Motor neuron (in vitro differentiated cells): Measurements from ENCODE around the gene SLMAP. TPM values are rescaled to one million over a fixed set of nuclear protein-coding genes. Genes with fewer than 3 reads are reported as not detected.
"Not testable (repeated sequence)": the region's sequence is repeated elsewhere in the genome, so short reads cannot be mapped to it uniquely, and the experiment has no call there.

Source experiments
- ATAC-seq, 8 experiments: fragments of 200-7000 bp; cut with Tn5 transposase; replicated peaks in 6 of 8; 2 replicates each; pipeline ENCODE4 v1.8.0; 2021; ENCODE audit warnings: mild to moderate bottlenecking in 8 of 8, moderate library complexity in 8 of 8
- H3K27ac ChIP-seq, 2 donors: fragments of 250-450 bp; sonication (Bioruptor Pico); 2 replicates each; pipeline ENCODE4 v1.9.0; 2021; ENCODE audit warnings: antibody characterized with exemption in 2 of 2, mild to moderate bottlenecking in 2 of 2, moderate library complexity in 1 of 2
- H3K4me1 ChIP-seq, 2 donors: fragments of 250-450 bp; sonication (Bioruptor Pico); replicated peaks in 1 of 2; 2 replicates each; pipeline ENCODE4 v1.6.1; 2021; ENCODE audit warnings: antibody characterized with exemption in 2 of 2, mild to moderate bottlenecking in 2 of 2, moderate library complexity in 1 of 2
- H3K4me3 ChIP-seq, 5 donors: fragments of 250-450 bp; sonication (Bioruptor Pico); 2 replicates each; pipeline ENCODE4 v1.9.0; 2021; ENCODE audit warnings: antibody characterized with exemption in 5 of 5, mild to moderate bottlenecking in 5 of 5, moderate library complexity in 4 of 5
- WGBS, 10 experiments: fragments of 450-650 bp; shearing (Covaris generic); methylation state at CpG; one replicate each; pipeline ENCODE4 v1.0.0; 2022; 5-methylcytosine and 5-hydroxymethylcytosine counted together
- in situ Hi-C, 9 experiments: fragments of 400-800 bp; cut with MboI; loops; one replicate each; pipeline ENCODE4 v1.15.0; 2021; ENCODE audit warnings: low sequenced_read_pairs in 9 of 9, low pct_unique_long_range_greater_than_20kb in 2 of 9; ENCODE audit not compliant: unreplicated experiment in 9 of 9
- total RNA-seq, 8 experiments: library from RNA; unstranded; fragments of 300-600 nt; gene quantifications; 2 replicates each; pipeline versions ENCODE4 v1.2.3 to v1.2.4, GENCODE V29; 2022

The SLMAP gene
- total RNA-seq, 8 experiments from 2014 or later = 21.5 to 137 (median 32.8) TPM

DNA sequence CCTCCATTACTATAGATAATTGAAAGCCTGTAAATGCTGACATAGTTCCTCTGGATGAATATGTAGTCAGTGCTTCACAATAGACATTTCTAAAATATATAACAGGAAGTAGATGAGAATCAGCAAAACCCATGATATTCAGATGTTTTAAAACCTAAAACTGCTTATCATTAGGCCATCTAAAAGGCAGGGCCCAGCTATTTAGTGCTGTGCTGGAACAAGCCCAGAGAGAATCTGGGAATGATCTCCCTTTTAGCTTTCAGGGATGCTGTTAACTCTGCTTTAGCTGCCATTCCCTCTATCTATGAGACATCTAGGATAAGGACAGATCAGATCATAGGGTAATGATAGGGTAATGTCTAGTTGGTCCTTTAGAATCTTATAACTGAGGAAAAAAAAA, 106.8 kb downstream of the SLMAP start:
- in situ Hi-C loops = no loop called here
- Histone ChIP-seq H3K4me1 (peaks cover 5 to 9% of the 10 kb centered on the region in 2 donors), H3K4me3 (no peak overlapping the region), H3K27ac (no peak overlapping the region)
- peak in 1 of 8 experiments; percentile 35 for ATAC-seq

DNA sequence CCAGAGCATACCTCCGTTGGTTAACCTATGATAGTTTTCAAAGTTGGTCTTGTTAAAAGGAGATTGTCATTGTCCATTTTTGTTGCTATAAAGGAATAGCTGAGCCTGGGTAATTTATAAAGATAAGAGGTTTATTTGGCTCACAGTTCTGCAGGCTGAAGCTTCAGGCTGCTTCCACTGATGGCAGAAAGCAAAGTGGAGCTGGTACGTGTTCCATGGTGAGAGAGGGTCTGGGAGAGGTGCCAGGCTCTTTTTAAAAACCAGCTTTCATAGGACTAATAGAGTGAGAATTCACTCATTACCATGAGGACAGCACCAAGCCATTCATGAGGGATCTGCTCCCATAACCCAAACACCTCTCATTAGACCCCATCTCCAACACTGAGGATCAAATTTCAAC, 107.3 kb downstream of the SLMAP start:
- ATAC-seq = no peak
- Histone ChIP-seq H3K4me1 (peaks cover 5 to 9% of the 10 kb centered on the region in 2 donors), H3K27ac (no peak overlapping the region), H3K4me3 (no peak overlapping the region)
- WGBS, 10 experiments = 80 to 100% (median 100%) methylated on average over 1 to 2 of the region's 2 CpGs; no CpG with 5 or more reads in 5 of the 10 experiments
- in situ Hi-C loops = no loop called here

DNA sequence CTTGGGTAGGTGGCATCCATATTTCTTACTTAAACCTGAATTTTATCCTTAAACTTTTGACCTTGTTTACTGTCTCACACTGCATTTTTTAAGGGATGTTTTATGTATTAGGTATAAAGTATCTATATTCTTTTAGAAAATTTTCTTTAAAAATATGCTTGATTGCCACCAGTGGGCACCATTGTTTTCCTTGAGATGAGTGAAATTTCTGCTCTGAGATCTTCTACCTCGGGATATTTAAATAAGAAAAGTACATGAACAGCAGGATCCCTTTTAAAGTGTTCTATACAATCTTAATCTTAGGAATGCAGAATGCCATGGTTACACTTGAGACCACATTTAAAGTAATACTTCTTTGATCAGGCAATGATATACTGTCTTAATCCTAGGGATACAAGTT, 108.7 kb downstream of the SLMAP start:
- peak in 3 of 8 experiments; percentile 19 to 48 (median 46) for ATAC-seq
- Histone ChIP-seq H3K4me1 (peaks cover 5 to 9% of the 10 kb centered on the region in 2 donors), H3K4me3 (no peak overlapping the region), H3K27ac (no peak overlapping the region)
- in situ Hi-C loops = no loop called here
- 0 to 70% (median 16%) methylated on average over 1 of the region's 1 CpG; no CpG with 5 or more reads in 2 of the 10 experiments for WGBS, 10 experiments

DNA sequence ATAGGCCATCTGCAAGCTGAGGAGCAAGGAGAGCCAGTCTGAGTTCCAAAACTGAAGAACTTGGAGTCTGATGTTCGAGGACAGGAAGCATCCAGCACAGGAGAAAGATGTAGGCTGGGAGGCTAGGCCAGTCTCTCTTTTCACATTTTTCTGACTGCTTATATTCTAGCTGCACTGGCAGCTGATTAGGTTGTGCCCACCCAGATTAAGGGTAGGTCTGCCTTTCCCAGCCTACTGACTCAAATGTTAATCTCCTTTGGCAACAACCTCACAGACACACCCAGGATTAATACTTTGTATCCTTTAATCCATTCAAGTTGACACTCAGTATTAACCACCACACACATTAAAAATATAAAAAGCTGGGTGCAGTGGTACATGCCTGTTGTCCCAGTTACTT, 113.0 kb downstream of the SLMAP start:
- H3K4me1 ChIP-seq, ATAC-seq, in situ Hi-C loops, H3K4me3 ChIP-seq, H3K27ac ChIP-seq: not testable (repeated sequence)
- WGBS, 10 experiments = 100% methylated on average over 1 of the region's 1 CpG; no CpG with 5 or more reads in 9 of the 10 experiments

DNA sequence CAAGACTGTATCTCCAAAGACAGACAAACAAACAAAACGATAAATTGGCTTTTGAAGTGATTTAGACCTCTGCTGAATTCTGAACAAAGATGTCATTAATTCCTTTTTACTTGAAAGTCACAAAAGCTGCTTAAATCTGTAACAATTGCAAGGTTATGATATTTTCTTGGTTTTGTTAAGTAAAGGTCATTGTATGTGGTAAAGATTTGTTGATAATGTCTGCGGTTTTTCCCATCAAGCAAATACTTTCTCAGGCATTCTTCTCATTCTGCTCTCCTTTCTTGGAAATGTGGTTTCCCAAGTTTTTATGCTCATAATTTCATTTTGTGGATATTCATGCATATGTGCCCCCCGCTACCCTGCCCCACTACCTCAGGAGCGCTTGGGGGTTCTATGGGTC, 116.5 kb downstream of the SLMAP start:
- H3K4me3 ChIP-seq = no peak overlapping the region
- H3K27ac ChIP-seq = no peak overlapping the region
- 67 to 100% (median 94%) methylated on average over 1 to 4 of the region's 4 CpGs; no CpG with 5 or more reads in 1 of the 10 experiments for WGBS, 10 experiments
- no peak for ATAC-seq
- H3K4me1 ChIP-seq = no peaks in the 10 kb centered on the region
- in situ Hi-C loops = no loop called here

DNA sequence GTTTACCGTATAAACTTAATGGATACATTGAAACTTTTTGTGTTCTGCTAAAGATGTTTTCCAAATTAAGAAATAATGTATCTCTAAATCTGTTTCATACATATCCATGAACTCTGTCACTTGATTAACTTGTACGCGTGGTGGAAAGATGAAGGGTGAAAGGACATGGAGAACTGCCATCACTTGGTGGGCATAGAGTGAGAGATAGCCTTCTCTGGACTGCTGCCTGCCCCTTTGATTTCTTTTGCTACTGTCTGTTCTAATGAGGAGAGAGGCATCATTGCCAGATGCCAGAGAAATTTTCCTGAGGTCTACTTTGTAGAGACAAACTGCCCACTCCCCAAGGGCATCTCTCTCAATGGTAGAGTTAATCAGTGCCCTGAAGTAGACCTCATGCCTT, 120.5 kb downstream of the SLMAP start:
- WGBS, 10 experiments = 60 to 100% (median 89%) methylated on average over 1 to 3 of the region's 3 CpGs; no CpG with 5 or more reads in 3 of the 10 experiments
- Histone ChIP-seq H3K4me1 (no peaks in the 10 kb centered on the region), H3K27ac (no peak overlapping the region), H3K4me3 (no peak overlapping the region)
- ATAC-seq = no peak
- in situ Hi-C loops = no loop called here

DNA sequence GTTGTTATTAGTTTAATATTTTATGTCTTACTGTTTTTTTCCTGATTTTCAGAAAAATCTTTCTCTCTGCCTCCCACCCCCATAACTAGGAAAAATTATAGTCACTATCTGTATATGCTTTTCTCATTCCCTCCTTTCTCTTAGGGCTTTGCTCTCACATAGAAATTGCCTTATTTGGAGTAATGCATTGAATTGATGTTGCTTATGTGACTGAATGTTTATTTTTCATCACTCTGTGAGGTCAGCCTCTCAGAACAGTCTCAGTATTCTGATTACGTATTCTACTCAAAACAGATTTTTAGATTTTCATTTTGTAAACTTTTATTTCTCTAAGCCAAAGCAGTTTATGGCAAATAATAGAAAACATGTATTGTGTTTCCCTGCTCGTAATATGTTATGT, 121.0 kb downstream of the SLMAP start:
- in situ Hi-C loops = no loop called here
- WGBS, 10 experiments = 88 to 100% (median 100%) methylated on average over 1 to 2 of the region's 2 CpGs
- H3K4me3 ChIP-seq = no peak overlapping the region
- no peak overlapping the region for H3K27ac ChIP-seq
- peak in 1 of 8 experiments; percentile 51 for ATAC-seq
- no peaks in the 10 kb centered on the region for H3K4me1 ChIP-seq

DNA sequence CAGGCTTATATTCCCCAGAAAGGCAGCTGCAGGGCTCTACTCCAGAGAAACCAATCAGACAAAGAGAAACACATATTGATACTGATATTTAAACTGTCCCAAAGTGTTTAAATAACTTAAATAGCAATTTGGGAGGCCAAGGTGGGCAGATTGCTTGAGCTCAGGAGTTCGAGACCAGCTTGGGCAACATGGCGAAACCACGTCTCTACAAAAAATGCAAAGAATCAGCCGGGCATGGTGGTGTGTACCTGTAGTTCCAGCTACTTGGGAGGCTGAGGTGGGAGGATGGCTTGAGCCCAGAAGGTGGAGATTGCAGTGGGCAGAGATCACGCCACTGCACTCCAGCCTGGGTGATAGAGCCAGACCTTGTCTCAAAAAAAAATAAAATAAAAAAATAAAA, 128.3 kb downstream of the SLMAP start:
- ATAC-seq, in situ Hi-C loops, H3K27ac ChIP-seq, H3K4me3 ChIP-seq, H3K4me1 ChIP-seq: not testable (repeated sequence)
- WGBS, 10 experiments = 93 to 100% (median 97%) methylated on average over 2 to 5 of the region's 5 CpGs; no CpG with 5 or more reads in 4 of the 10 experiments

DNA sequence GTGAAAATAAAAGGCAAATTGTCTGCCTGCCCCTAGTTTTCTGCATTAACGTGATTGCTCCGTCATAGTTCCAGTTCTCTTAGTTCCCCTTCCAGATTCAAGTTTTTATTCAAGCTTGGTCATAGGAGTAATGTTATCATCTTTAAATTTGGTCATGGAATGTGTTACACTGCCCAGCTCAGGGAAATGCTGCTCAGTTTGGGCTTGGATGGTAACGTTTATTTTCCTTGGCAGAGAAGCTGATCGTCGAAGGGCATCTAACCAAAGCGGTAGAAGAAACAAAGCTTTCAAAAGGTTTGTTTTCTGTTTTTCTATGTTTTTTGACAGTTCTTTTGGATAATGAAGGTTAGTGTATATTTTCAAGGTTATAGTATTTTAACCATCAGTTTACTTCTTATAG, 133.7 kb downstream of the SLMAP start:
- 50 to 100% (median 92%) methylated on average over 1 to 6 of the region's 6 CpGs for WGBS, 10 experiments
- in situ Hi-C loops = no loop called here
- no peak overlapping the region for H3K4me3 ChIP-seq
- H3K4me1 ChIP-seq = no peaks in the 10 kb centered on the region
- no peak overlapping the region for H3K27ac ChIP-seq
- ATAC-seq = no peak

DNA sequence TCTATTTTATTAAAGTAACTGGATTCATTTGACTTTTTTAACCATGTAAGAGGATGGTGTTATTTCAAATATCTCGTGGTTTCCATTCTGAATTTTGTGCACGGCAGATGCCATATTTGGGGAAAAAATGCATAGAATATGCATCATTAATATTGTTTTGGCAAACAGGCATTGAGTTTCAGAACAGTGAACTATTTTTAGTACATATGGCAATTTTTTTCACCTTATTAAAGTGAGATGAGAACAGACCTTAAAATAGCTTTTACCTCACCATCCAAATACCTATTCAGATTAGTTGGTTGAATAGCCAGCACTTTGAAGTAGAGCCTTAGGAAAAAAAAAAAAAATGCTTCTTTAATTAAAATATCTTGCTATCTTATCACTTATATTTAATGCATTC, 134.8 kb downstream of the SLMAP start:
- H3K4me3 ChIP-seq = no peak overlapping the region
- 0 to 95% (median 63%) methylated on average over 2 of the region's 2 CpGs; no CpG with 5 or more reads in 1 of the 10 experiments for WGBS, 10 experiments
- H3K4me1 ChIP-seq = no peaks in the 10 kb centered on the region
- peak in 3 of 8 experiments; percentile 42 to 77 (median 43) for ATAC-seq
- in situ Hi-C loops = no loop called here
- H3K27ac ChIP-seq = no peak overlapping the region

DNA sequence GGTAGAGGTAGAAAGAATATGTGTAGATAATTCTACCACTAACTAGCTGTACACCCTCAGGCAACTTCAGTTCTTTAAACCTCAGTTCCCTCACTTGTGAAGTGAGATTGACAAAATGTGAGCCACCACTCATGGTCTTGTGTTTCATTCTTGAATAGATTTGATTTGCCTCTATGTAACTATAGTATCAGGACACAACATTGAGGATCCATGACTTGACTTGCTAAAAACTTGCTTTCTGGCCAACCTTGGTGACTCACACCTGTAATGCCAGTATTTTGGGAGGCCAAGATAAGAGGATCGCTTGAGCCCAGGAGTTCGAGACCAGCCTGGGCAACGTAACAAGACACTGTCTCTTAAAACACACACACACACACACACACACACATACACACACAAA, 136.3 kb downstream of the SLMAP start:
- in situ Hi-C loops = no loop called here
- H3K27ac ChIP-seq = no peak overlapping the region
- no peak for ATAC-seq
- H3K4me1 ChIP-seq = no peaks in the 10 kb centered on the region
- 95 to 100% (median 98%) methylated on average over 1 to 3 of the region's 3 CpGs; no CpG with 5 or more reads in 6 of the 10 experiments for WGBS, 10 experiments
- no peak overlapping the region for H3K4me3 ChIP-seq

DNA sequence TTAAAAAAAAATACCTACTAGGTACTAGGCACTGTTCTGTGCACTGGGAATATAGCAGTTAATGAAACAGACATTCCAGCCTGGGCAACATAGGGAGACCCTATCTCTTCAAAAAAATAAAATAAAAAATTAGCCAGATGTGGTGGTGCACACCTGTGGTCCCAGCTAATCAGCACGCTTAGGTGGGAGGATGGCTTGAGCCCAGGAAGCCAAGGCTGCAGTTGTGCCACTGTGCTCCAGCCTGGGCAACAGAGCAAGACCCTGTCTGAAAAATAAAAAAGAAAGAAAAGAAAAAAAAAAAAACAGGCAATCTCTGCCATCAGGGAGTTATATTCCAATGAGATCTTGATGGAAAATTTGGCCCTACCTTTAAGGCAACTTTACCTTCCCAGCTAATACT, 137.0 kb downstream of the SLMAP start:
- Histone ChIP-seq H3K27ac (no peak overlapping the region), H3K4me3 (no peak overlapping the region), H3K4me1 (no peaks in the 10 kb centered on the region)
- 89 to 100% (median 100%) methylated on average over 1 of the region's 1 CpG; no CpG with 5 or more reads in 4 of the 10 experiments for WGBS, 10 experiments
- no peak for ATAC-seq
- in situ Hi-C loops = no loop called here

DNA sequence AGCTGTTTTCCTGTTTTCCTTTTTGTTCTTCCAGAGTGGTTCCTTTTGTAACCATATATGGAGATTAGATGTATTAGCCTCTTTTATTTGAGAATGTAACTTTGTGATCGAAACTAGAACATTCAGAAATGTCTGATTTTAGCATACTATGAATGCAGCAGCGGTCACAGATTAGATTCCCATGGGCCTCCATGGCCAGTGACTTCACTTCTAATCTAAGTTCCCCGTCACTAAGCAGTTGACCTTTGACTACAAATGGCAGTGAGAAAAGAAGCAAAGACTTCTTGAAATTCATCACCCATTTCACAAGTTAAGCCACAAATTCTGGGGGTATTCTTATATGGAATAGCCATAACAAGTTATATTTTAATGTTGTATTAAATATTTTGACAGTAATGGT, 137.6 kb downstream of the SLMAP start:
- ATAC-seq = no peak
- Histone ChIP-seq H3K4me1 (no peaks in the 10 kb centered on the region), H3K4me3 (no peak overlapping the region), H3K27ac (no peak overlapping the region)
- WGBS, 10 experiments = 83 to 100% (median 97%) methylated on average over 1 to 3 of the region's 3 CpGs; no CpG with 5 or more reads in 1 of the 10 experiments
- in situ Hi-C loops = no loop called here

DNA sequence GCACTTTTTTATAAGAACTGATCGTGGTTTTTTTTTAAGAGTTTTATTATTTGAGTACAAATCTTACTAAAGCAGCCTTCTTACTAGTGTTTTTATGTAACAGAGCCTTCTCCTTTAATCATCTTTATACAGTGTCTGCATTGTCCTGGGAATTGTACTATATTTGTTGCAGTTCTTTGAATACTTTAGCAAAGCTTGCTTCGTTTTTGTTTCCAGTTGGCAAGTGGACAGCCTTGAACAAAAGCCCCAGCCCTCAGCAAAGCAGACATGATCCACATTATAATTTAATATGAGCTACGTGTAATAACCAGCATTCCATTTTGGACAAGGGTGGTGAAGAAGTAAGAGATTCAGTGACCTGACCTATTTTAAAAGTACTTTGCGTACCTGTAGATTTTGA, 139.9 kb downstream of the SLMAP start:
- Histone ChIP-seq H3K4me3 (no peak overlapping the region), H3K4me1 (no peaks in the 10 kb centered on the region), H3K27ac (no peak overlapping the region)
- peak in 1 of 8 experiments; percentile 20 for ATAC-seq
- WGBS, 10 experiments = 49 to 100% (median 88%) methylated on average over 1 to 4 of the region's 4 CpGs
- in situ Hi-C loops = no loop called here
